Sigmoid colon (tissue), 4 donors: ENCODE measurements around the gene HOXA5.

Experiments
- POLR2A ChIP-seq, 2 donors: fragments of 450-650 bp; IDR thresholded peaks; one replicate each; pipeline ENCODE4 v1.6.1; 2016; ENCODE audit warnings: antibody characterized with exemption in 2 of 2, mild to moderate bottlenecking in 2 of 2, moderate library complexity in 2 of 2
- POLR2AphosphoS5 ChIP-seq, 4 donors: sonication (generic); formaldehyde crosslinking; IDR thresholded peaks; one replicate each; pipeline ENCODE4 v1.6.1; 2017; ENCODE audit warnings: antibody characterized with exemption in 4 of 4

DNA sequence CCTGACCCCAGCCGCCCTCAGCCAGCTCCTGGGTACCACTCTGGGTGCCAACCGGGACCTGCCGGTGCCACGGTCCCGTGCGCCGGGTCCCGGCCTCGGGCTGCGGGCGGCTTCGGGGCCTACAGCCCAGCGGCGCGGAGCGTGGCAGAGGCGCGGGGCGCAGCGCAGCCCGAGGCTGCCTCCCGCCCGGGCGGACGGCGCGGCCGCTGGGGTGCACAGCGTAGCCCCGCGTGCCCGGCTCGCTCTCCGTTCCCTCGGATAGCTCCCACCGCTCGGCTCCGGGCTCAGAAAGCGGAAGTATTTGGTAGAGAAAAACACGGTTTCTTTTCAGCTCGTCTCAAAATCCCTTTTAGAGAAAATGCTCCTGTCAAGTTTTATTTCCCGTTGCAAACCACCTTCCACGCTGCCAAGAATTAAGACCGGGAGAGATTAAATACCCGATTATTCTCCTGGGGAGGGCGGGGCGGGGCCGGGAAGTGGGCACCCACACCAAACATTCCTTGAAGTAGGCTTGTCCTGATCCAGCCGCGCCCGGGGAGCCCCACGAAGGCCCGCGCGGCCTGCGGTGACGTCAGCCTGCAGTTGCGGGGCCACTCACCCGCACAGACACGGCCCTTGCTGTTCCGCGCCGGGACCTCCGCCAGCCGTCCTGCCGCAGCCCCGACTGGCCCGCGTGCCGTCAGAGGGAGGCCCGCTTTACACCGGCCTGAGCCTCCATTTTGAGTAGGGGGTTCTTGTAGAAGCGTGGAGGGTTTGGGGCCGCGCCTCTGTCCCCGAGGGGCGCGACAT is 49.3 kb upstream of the HOXA5 start:
- TF ChIP-seq POLR2AphosphoS5 (IDR thresholded peaks at IDR 0.05) (peak in 3 of 4 donors; percentile 17 to 64 (median 41)), POLR2A (IDR thresholded peaks at IDR 0.05) (no peak)
